GM19468 (cell line): Measurements from ENCODE around the gene SCN3B.

ENCODE experiments used
- ATAC-seq: cut with Tn5 transposase; IDR thresholded peaks from one replicate; pipeline ENCODE4 v1.9.1; 2021; ENCODE audit warnings: mild to moderate bottlenecking, moderate library complexity, moderate number of reproducible peaks; ENCODE audit not compliant: unreplicated experiment; ENCODE audit errors: extremely low read depth

SCN3B gene

GRCh38 chr11:123603666-123604065 is 50.8 kb downstream of the SCN3B start:
- no peak for ATAC-seq

DNA sequence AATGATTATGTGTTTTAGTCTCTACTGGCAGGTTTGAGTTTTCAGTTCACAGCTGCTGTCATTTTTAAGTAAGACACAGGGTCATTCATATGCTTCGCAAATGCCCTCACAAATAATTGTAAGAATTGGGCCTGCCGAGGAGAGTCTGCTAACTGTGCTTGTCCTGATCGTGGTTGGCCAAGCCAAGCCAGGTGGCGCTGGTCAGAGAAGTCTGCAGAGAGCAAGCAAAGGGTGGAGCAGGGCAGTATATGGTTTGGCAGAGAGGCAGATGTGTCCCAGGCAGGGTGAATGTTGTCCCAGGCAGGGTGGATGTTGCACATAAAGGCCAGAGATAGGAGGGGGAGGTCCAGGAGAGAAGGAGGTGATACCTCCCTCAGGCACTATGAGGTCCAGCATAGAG is 52.7 kb downstream of the SCN3B start:
- no peak for ATAC-seq

GRCh38 chr11:123601136-123601535 is 53.3 kb downstream of the SCN3B start:
- no peak for ATAC-seq

GRCh38 chr11:123597859-123598258 is 56.6 kb downstream of the SCN3B start:
- no peak for ATAC-seq

DNA sequence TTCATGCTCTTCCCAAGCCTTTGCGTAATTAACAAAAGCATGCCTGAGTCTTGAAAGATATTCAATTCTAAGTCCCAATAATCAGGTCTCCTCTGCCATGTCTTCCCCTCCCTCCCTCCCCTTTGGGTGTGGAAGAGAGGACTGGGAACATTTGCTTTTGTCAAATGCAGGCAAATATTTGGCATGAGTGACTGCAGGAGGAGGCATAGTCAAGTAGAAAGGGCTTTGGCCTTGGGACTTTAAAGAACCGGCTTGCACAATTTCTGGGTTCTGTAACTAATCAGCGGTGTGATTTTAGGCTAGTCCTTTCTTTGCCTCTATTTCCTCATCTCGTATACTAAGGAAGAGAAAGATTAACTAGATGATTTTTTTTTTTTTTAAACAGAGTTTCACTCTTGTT is 59.5 kb downstream of the SCN3B start:
- no peak for ATAC-seq

- ATAC-seq, result no peak
Measured at GRCh38 chr11:123594188-123594901, 60.1 kb downstream of the SCN3B start.

- no peak for ATAC-seq
Measured at GRCh38 chr11:123593570-123593969, 60.9 kb downstream of the SCN3B start.

DNA sequence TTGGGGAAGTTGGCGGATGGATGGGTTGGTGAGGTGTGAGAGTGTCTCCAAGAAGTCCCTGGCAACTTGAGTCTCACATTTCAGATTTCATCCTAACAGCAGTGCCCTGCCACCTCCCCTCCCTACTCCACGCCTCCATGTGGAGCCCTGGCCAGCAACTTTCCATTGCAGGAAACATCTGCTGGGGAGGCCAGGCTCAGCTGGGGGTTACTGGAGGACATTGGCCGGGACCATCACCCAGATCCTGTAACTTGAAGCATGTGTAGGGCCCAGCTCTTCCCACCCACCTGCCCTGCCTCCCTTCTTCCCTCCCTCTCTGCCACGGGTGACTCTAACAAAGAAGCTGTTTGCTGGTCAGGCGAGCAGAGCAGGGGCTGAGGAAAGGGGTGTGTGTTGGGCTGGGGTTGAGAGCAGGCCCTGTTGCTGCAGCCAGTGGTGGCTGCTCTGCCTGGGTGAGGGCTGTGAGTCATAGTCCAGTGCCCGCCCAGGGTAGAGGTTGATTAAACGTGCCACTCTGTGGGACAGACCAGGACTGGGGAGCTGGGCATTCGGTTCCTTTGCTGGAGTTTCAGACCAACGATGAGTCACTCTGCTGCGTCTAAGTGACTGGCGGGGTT is 64.0 kb downstream of the SCN3B start:
- no peak for ATAC-seq

GRCh38 chr11:123588864-123589262 is 65.6 kb downstream of the SCN3B start:
- no peak for ATAC-seq

DNA sequence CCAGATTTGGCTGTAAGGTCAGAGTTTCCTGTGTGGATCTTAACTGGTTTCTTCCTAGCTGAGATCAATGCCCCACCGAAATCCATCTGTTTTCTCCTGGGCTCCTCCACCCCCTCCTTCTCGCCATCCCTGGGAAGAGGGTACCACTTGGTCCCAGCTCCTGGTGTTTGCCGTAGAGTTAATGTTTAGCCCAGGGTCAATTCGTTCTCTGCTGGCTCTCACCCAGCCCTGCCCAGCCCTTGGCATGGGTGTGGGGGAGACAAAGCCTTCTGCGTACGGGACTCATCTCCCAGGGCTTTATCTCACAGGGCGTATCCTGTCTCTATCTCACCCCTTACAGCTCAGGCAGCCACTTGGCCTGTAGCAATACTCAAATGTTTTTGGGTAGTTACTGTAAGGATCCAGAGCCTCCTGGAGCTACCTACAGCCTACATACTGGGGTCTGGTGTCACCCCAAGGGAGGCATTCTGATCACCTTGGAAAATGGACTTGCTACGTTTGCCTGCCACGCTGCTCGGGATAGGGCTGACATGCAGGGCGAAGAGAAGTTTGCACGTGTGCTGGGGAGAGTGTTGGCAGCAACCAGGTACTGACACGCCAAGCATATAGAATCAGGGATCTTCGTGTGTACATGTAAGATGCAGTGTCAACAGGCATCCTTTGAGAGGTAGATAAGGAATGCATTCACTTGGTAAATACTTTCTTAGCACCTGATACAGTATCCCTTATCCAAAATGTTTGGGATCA is 66.1 kb downstream of the SCN3B start:
- no peak for ATAC-seq

DNA sequence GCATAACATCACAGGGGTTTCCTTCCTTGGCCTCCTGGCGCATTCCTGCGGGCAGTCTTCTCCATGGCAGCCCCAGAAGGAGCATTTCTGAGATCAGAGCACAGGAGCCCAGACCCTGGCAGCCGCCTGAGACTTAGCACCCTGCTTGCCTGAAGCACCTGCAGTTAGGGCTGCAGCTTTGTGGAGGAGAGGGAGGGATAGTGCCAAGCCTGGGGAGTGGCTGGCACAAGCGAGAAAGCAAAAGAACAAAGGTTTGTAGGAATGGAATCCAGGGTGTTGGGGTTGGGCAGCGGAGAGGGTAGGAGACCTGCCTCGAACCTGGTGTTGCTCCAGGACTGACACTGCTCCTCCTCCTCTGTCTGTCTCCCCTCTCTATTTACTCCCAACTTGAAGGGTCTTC is 66.9 kb downstream of the SCN3B start:
- ATAC-seq, result no peak

DNA sequence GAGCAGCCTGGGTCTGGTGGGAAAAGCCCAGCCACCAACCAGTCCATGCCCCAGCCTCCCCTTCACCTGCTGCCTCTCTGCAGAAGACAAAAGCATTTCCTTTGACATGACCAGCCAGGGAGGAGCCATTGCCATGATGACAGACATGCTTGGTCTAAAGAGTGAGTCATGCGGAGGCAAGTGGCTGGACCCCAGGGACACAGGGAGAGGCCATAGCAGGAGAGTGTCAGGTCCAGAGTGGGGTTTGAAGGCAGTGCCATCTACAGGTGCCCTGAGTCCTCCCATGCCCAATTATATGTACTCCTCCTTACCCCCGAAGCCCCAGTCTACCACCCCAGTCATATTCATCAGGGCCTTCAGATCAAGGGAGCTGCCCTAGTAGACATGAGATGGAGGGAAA is 67.4 kb downstream of the SCN3B start:
- ATAC-seq, result no peak

- ATAC-seq, result no peak
Measured at GRCh38 chr11:123586568-123586967, 67.9 kb downstream of the SCN3B start.

GRCh38 chr11:123585706-123586105 is 68.7 kb downstream of the SCN3B start:
- ATAC-seq, result no peak

- no peak for ATAC-seq
Measured at GRCh38 chr11:123585206-123585605, 69.2 kb downstream of the SCN3B start.

GRCh38 chr11:123584737-123585136 is 69.7 kb downstream of the SCN3B start:
- ATAC-seq, result no peak

DNA sequence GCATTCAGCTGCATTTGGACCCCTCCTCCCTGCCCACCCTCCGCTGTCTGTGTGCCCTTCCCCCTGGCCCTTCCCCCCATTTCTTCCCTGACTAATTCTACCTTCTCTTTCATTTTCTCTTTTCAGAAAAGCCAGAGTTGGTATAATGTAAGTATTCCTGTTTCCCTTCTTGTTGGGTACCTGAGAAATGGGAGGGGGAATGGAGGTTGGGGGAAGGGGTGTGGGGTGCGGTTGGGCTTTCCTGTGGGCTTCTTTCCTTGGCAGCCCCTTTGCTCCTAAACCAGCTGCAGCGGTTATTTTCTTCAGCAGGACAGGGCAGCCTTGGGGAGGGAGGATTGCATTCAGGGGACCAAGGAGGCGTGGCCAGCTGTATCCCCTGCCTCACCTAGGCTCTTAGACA is 70.2 kb downstream of the SCN3B start:
- ATAC-seq, result no peak

- no peak for ATAC-seq
Measured at GRCh38 chr11:123582992-123583504, 71.4 kb downstream of the SCN3B start.

DNA sequence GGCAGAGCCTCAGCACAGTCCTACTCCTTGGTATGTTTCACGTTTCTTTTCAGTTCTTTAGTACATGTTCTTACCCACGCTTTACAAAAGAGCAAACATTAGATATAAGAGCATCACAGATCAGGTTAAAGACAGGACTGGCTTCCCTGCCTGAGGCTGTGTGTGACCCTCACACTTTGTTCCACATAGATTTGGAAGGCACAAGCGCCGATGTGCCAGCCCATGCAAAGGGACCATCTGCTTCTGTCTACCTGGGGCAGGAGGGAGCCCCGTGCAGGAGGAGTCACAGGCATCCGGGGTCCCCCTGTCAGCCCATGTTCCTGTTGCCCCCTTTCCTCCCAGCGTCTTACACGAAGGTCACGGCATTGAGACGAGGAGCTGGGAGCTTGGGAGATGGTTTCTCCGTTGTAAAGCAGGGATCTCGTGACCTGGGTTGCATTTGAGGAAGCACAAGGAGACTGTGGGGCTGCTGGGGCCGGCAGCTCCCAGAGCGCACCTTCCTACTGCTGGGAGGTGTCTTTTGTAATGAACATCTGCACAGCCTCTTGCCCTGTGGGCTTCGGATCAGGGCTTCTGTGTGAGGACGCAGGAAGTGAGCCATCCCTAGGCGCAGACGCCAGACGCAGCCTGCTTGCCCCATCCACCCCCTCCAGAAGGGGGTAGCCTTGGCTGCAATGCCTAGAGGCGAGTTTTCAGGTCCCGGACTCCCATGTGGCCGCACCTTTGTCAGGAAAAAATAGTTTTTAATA is 72.6 kb downstream of the SCN3B start:
- ATAC-seq, result no peak

DNA sequence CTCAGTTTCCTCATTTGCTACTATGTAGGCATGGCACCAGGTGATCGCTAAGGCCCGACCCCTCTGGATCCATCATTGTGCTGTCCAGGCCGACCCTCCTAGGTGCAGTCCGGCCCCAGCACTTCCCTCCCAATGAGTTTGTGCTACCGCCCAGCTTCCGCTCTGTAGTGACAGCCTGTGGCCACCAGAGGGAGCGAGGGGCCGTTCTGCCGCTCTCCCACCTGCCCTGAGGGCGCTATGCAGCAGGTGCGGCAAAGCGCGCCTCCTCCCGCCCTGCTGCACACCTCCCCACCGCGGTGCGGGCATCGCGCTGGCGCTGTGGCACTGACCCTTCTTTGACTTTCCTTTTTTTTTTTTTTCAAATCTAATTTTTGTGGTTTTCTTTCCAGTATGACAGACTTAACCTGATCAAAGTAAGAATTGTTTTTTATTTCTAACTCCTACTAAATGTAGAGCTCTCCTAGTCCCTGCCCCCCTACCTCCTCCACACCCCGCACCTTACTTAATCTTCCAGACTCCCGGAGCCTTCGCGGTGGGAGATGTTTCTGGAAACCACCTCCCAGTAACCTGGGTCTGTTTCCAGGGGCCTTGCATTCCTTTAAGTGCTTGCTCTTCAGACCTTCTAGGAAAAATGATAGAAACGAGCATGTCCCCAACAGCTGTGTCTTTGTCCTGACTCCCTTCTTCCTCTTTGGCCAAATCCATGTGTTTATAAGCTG is 73.7 kb downstream of the SCN3B start:
- peak; percentile 79 for ATAC-seq
